ENCODE measurements around the gene RAB24.

DNA sequence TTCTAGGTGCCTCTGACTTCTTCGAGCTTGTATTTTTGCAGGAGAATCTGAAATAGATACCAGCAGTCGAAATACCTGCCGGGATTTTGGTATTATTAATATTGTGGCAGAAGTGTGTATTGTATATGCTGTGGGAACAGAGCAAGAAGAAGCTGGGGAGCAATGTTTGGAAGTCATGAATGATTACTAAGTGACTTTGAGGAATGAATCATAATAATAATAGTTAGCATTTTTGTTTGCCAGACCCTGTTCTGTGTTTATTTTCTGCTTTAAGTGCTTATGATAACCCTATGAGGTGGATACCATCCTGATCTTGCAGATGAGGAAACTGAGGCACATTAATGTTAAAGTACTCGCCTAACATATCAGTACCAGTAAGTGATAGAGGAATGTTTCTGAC, 32.4 kb downstream of the RAB24 start:
- TF ChIP-seq EP300 (IDR thresholded peaks at IDR 0.05) = no peak
- TF ChIP-seq, protein P1, sequence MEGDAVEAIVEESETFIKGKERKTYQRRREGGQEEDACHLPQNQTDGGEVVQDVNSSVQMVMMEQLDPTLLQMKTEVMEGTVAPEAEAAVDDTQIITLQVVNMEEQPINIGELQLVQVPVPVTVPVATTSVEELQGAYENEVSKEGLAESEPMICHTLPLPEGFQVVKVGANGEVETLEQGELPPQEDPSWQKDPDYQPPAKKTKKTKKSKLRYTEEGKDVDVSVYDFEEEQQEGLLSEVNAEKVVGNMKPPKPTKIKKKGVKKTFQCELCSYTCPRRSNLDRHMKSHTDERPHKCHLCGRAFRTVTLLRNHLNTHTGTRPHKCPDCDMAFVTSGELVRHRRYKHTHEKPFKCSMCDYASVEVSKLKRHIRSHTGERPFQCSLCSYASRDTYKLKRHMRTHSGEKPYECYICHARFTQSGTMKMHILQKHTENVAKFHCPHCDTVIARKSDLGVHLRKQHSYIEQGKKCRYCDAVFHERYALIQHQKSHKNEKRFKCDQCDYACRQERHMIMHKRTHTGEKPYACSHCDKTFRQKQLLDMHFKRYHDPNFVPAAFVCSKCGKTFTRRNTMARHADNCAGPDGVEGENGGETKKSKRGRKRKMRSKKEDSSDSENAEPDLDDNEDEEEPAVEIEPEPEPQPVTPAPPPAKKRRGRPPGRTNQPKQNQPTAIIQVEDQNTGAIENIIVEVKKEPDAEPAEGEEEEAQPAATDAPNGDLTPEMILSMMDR (IDR thresholded peaks at IDR 0.05) = no peak
- no peak for TF ChIP-seq POLR2AphosphoS5 (IDR thresholded peaks at IDR 0.05)
- no peak for TF ChIP-seq POLR2A (IDR thresholded peaks at IDR 0.05)

Measured in stomach (tissue), 4 donors.